T-cell (primary cell): ENCODE results near the gene PRLR. TPM values are rescaled to one million over a fixed set of nuclear protein-coding genes. Genes with fewer than 3 reads are reported as not detected.

Source experiments
- ATAC-seq, 4 experiments: fragments of 200-7000 bp in 3 of 4; fragments of 150-1000 bp in 1 of 4; cut with Tn5 transposase; replicated peaks in 1 of 4; 1 replicate in 3 of 4; 2 replicates in 1 of 4; pipeline ENCODE4 v1.10.0; 2021; ENCODE audit warnings: moderate library complexity in 3 of 4, mild to moderate bottlenecking in 2 of 4, moderate number of reproducible peaks in 1 of 4
- CTCF ChIA-PET, 2 donors: fragments of 300-600 bp; sonication (Branson Sonifier 250); formaldehyde crosslinking; loops; one replicate each; lab custom pipeline; 2022; ENCODE audit warnings: antibody characterized with exemption in 2 of 2; lab: Charles Lee
- POLR2A ChIA-PET, 2 donors: fragments of 300-600 bp; sonication (Branson Sonifier 250); formaldehyde crosslinking; loops; one replicate each; lab custom pipeline; 2022; ENCODE audit warnings: antibody characterized with exemption in 2 of 2; lab: Charles Lee
- DNase-seq, 35 experiments: peaks; one replicate each; pipeline versions ENCODE4 v3.0.0 to v3.0.0-alpha.2; 2013 to 2023
- H3K27ac ChIP-seq: one replicate; pipeline ENCODE4 v1.5.1; 2013; ENCODE audit warnings: low read length
- H3K27me3 ChIP-seq, 2 experiments: replicated peaks in 1 of 2; 1 replicate in 1 of 2; 2 replicates in 1 of 2; pipeline versions ENCODE4 v1.6.1 to v1.7.0; 2013; ENCODE audit warnings: low read length in 1 of 2, mixed read lengths in 1 of 2; ENCODE audit not compliant: control insufficient read depth in 2 of 2, insufficient read depth in 2 of 2; ENCODE audit errors: extremely low read depth in 1 of 2
- H3K36me3 ChIP-seq, 2 donors: 1 replicate in 1 of 2; 2 replicates in 1 of 2; pipeline versions ENCODE4 v1.6.1 to v1.7.0; 2013; ENCODE audit warnings: low read length in 1 of 2; ENCODE audit not compliant: control insufficient read depth in 2 of 2, insufficient read depth in 1 of 2; ENCODE audit errors: extremely low read depth in 1 of 2
- H3K4me1 ChIP-seq, 2 experiments: 1 replicate in 1 of 2; 2 replicates in 1 of 2; pipeline versions ENCODE4 v1.6.1 to v1.7.0; 2013; ENCODE audit warnings: low read length in 2 of 2, mixed read lengths in 1 of 2; ENCODE audit not compliant: insufficient read depth in 2 of 2, control insufficient read depth in 1 of 2; ENCODE audit errors: extremely low read depth in 1 of 2
- H3K4me3 ChIP-seq, 2 donors: 1 replicate in 1 of 2; 2 replicates in 1 of 2; pipeline versions ENCODE4 v1.5.1 to v1.7.0; 2013; ENCODE audit warnings: mild to moderate bottlenecking in 2 of 2, low read length in 1 of 2, moderate library complexity in 1 of 2; ENCODE audit not compliant: control insufficient read depth in 1 of 2; ENCODE audit errors: extremely low read depth in 1 of 2
- H3K9me3 ChIP-seq: 2 replicates; pipeline ENCODE4 v1.7.0; 2013
- H3K27ac Mint-ChIP-seq, 2 donors: one replicate each; pipeline ENCODE4 v1.8.0; 2020 to 2021; ENCODE audit warnings: mild to moderate bottlenecking in 2 of 2, mixed read lengths in 2 of 2
- H3K27me3 Mint-ChIP-seq, 2 donors: one replicate each; pipeline ENCODE4 v1.8.0; 2021 to 2022; ENCODE audit warnings: mixed read lengths in 2 of 2
- H3K36me3 Mint-ChIP-seq: one replicate; pipeline ENCODE4 v1.8.0; 2021; ENCODE audit warnings: mixed read lengths
- H3K4me1 Mint-ChIP-seq, 3 donors: one replicate each; pipeline ENCODE4 v1.8.0; 2020 to 2022; ENCODE audit warnings: mixed read lengths in 3 of 3, mild to moderate bottlenecking in 1 of 3
- H3K4me3 Mint-ChIP-seq, 3 donors: one replicate each; pipeline ENCODE4 v1.8.0; 2020 to 2022; ENCODE audit warnings: mild to moderate bottlenecking in 3 of 3, mixed read lengths in 3 of 3, moderate library complexity in 3 of 3
- H3K9me3 Mint-ChIP-seq, 3 donors: one replicate each; pipeline ENCODE4 v1.8.0; 2020 to 2022; ENCODE audit warnings: mixed read lengths in 3 of 3
- WGBS: methylation state at CpG from one replicate; pipeline ENCODE4 v1.1.5; 2013; ENCODE audit warnings: missing lambda C conversion rate; ENCODE audit not compliant: insufficient coverage; 5-methylcytosine and 5-hydroxymethylcytosine counted together
- total RNA-seq, 35 experiments: library from RNA in 6 of 35; stranded (reverse) in 6 of 35; fragments of 120-200 nt in 1 of 35; gene quantifications; one replicate each; pipeline versions ENCODE4 v1.2.1 to v1.2.4 and lab custom pipeline; 2013 to 2026

PRLR gene
- total RNA-seq, 5 donors from 2014 or later (not counting 1 experiment from before 2014, with no cell fraction given): 0.16 to 0.23 (median 0.23) TPM; not detected in 2

GRCh38 chr5:35050541-35051126 lies 179.7 kb downstream of the PRLR start:
- POLR2A ChIA-PET: no interaction called here

GRCh38 chr5:35048910-35049309 lies 181.4 kb downstream of the PRLR start:
- H3K27ac ChIP-seq: no peak overlapping the region
- POLR2A ChIA-PET: no interaction called here
- ATAC-seq: no peak
- Mint-ChIP-seq H3K27ac (no peak overlapping the region), H3K4me3 (no peak overlapping the region), H3K9me3 (no peaks in the 10 kb centered on the region), H3K27me3 (peaks cover 24% of the 10 kb centered on the region in 2 donors), H3K36me3 (no peaks in the 10 kb centered on the region), H3K4me1 (no peaks in the 10 kb centered on the region)
- no peaks in the 10 kb centered on the region for H3K36me3 ChIP-seq
- CTCF ChIA-PET: no interaction called here
- 64% methylated on average over 1 of the region's 1 CpG for WGBS
- no peaks in the 10 kb centered on the region for H3K9me3 ChIP-seq
- no peak for DNase-seq
- H3K4me3 ChIP-seq: no peak overlapping the region
- H3K27me3 ChIP-seq: peaks cover 0 to 13% of the 10 kb centered on the region in 2 experiments
- H3K4me1 ChIP-seq: no peaks in the 10 kb centered on the region

More at GRCh38 chr5:35050541-35051126, 179.7 kb downstream of the PRLR start:
- H3K4me1 Mint-ChIP-seq: no peaks in the 10 kb centered on the region
- no peak overlapping the region for H3K4me3 Mint-ChIP-seq
- Histone ChIP-seq H3K36me3 (no peaks in the 10 kb centered on the region), H3K4me3 (no peak overlapping the region), H3K27ac (no peak overlapping the region), H3K27me3 (peaks cover 0 to 8% of the 10 kb centered on the region in 2 experiments), H3K4me1 (no peaks in the 10 kb centered on the region), H3K9me3 (no peaks in the 10 kb centered on the region)
- peaks cover 26 to 31% of the 10 kb centered on the region in 2 donors for H3K27me3 Mint-ChIP-seq
- H3K36me3 Mint-ChIP-seq: no peaks in the 10 kb centered on the region
- H3K27ac Mint-ChIP-seq: no peak overlapping the region
- CTCF ChIA-PET: no interaction called here
- DNase-seq (no peak), ATAC-seq (no peak)
- H3K9me3 Mint-ChIP-seq: no peaks in the 10 kb centered on the region
- WGBS: 89% methylated on average over 2 of the region's 3 CpGs

- Histone ChIP-seq H3K9me3 (no peaks in the 10 kb centered on the region), H3K4me3 (no peak within 1 kb of the TSS), H3K27me3 (peaks cover 0 to 13% of the 10 kb centered on the region in 2 experiments), H3K36me3 (no peaks in the 10 kb centered on the region), H3K27ac (no peak within 1 kb of the TSS), H3K4me1 (no peaks in the 10 kb centered on the region)
- Mint-ChIP-seq H3K9me3 (no peaks in the 10 kb centered on the region), H3K4me3 (no peak within 1 kb of the TSS), H3K27me3 (peaks cover 19 to 21% of the 10 kb centered on the region in 2 donors), H3K4me1 (no peaks in the 10 kb centered on the region), H3K36me3 (no peaks in the 10 kb centered on the region), H3K27ac (no peak within 1 kb of the TSS)
- ChIA-PET CTCF (no interaction called here), POLR2A (no interaction called here)
- WGBS: 85% methylated on average over 6 of the region's 8 CpGs
- ATAC-seq (no peak), DNase-seq (no peak)
Observed at GRCh38 chr5:35047785-35048404, 182.4 kb downstream of the PRLR start, which contains the start of gene AGXT2. TSS of gene AGXT2 (minus strand) at chr5:35047949. CDS start at chr5:35047892, 57 bp downstream.

- Histone ChIP-seq H3K27ac (no peak overlapping the region), H3K4me3 (no peak overlapping the region), H3K9me3 (no peaks in the 10 kb centered on the region), H3K27me3 (peaks cover 0 to 13% of the 10 kb centered on the region in 2 experiments), H3K36me3 (no peaks in the 10 kb centered on the region), H3K4me1 (no peaks in the 10 kb centered on the region)
- no peak overlapping the region for H3K4me3 Mint-ChIP-seq
- ATAC-seq (no peak), DNase-seq (no peak)
- ChIA-PET CTCF (no interaction called here), POLR2A (no interaction called here)
- peaks cover 18 to 20% of the 10 kb centered on the region in 2 donors for H3K27me3 Mint-ChIP-seq
- no peaks in the 10 kb centered on the region for H3K36me3 Mint-ChIP-seq
- no peak overlapping the region for H3K27ac Mint-ChIP-seq
- H3K9me3 Mint-ChIP-seq: no peaks in the 10 kb centered on the region
- no peaks in the 10 kb centered on the region for H3K4me1 Mint-ChIP-seq
- 57% methylated on average over 1 of the region's 4 CpGs for WGBS
Observed at GRCh38 chr5:35046774-35047173, 183.5 kb downstream of the PRLR start.

- no peaks in the 10 kb centered on the region for H3K9me3 Mint-ChIP-seq
- Histone ChIP-seq H3K36me3 (no peaks in the 10 kb centered on the region), H3K9me3 (no peaks in the 10 kb centered on the region), H3K4me3 (no peak overlapping the region), H3K4me1 (no peaks in the 10 kb centered on the region), H3K27ac (no peak overlapping the region), H3K27me3 (peaks cover 0 to 13% of the 10 kb centered on the region in 2 experiments)
- H3K36me3 Mint-ChIP-seq: no peaks in the 10 kb centered on the region
- no peak overlapping the region for H3K4me3 Mint-ChIP-seq
- POLR2A ChIA-PET: interaction anchor here in 1 of 2 donors (0.6 kb wide), 1 partner anchor 227 kb away, joined by 3 read pairs; no protein-coding TSS in a partner anchor
- CTCF ChIA-PET: no interaction called here
- no peak for DNase-seq
- peaks cover 12 to 22% of the 10 kb centered on the region in 2 donors for H3K27me3 Mint-ChIP-seq
- H3K4me1 Mint-ChIP-seq: no peaks in the 10 kb centered on the region
- no peak for ATAC-seq
- H3K27ac Mint-ChIP-seq: no peak overlapping the region
- no CpG with 5 or more reads among the region's 1 CpG for WGBS
Observed at GRCh38 chr5:35045280-35045679, 185.0 kb downstream of the PRLR start.

DNA sequence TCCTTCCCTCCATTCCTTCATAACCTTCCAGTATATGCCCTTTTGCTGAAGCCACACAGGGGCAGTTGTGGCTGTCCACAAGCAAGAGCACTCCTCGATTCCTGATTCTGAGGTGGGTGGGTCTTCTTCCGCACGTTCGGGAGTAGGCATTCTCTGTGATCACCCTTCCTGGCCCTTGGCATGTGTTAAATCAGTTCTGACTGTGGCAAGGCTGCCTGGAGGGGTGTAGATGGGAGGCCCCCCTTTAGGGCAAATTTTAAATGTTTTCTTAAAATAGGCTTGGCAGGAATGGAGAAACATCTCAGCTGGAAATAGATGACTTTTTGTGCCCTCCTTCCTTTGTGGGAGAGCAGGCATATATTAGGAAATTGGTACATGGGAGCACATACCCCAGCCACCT lies 185.6 kb downstream of the PRLR start:
- Mint-ChIP-seq H3K4me3 (no peak overlapping the region), H3K36me3 (no peaks in the 10 kb centered on the region), H3K9me3 (no peaks in the 10 kb centered on the region), H3K27me3 (peaks cover 12 to 29% of the 10 kb centered on the region in 2 donors), H3K4me1 (no peaks in the 10 kb centered on the region), H3K27ac (no peak overlapping the region)
- no peaks in the 10 kb centered on the region for H3K9me3 ChIP-seq
- ATAC-seq: no peak
- ChIA-PET POLR2A (no interaction called here), CTCF (no interaction called here)
- H3K36me3 ChIP-seq: no peaks in the 10 kb centered on the region
- no CpG with 5 or more reads among the region's 4 CpGs for WGBS
- DNase-seq: no peak
- no peaks in the 10 kb centered on the region for H3K4me1 ChIP-seq
- no peak overlapping the region for H3K27ac ChIP-seq
- H3K27me3 ChIP-seq: peaks cover 0 to 10% of the 10 kb centered on the region in 2 experiments
- H3K4me3 ChIP-seq: no peak overlapping the region
